NCI-H82 treated with DMSO at 0.1 percent for 48 hours (cell line): Measurements from ENCODE around the gene ZNF614.
"Not testable (repeated sequence)": the region's sequence is repeated elsewhere in the genome, so short reads cannot be mapped to it uniquely, and the experiment has no call there.

Source experiments
- DNase-seq: peaks from one replicate; lab custom pipeline; 2025; ENCODE audit not compliant: unreplicated experiment; lab: John Stamatoyannopoulos, UW

Gene ZNF614

DNA sequence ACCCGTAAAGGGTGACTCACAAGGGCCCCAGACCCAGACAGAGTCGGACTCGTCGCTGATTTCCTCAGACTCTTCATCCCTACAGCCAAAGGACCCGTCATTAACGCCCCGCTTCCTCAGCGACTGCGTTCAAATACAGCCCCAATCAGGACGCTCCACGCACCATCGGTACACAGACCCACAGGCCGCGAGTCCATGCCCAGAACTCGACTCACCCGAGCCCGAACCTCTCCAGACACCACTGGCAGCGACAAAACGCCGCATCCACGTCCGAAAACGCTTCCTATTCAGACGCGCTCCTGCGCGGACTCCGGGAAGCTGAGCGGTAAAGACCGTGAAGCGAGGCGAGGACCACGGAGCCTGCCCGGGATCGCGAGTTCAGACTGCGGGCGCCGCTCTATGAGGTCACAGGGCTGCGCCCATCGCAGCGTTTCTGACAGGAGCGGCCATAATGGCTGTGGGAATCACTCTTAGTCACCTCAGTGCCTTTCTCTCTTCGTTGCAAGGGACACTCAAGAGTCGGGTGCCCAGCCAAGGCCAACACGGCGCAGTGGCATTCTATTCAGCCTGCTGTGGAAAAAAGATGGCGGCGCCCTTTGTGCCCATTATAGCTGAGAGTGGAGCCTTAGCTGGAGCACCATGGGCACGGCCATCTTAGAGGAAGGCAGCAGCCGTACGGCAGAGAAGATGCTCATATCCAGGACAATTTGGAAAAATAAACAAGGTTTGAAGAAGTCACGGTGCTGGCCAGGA, at the start of gene ZNF614:
Gene ZNF614 (minus strand): TSS at position 353 of the 753 bp plus-strand sequence. CDS start 2,634 bp downstream, outside the sequence.
- peak; percentile 64 for DNase-seq

- DNase-seq, result no peak
Observed at GRCh38 chr19:52070496-52070895, 42.3 kb upstream of the ZNF614 start.

DNA sequence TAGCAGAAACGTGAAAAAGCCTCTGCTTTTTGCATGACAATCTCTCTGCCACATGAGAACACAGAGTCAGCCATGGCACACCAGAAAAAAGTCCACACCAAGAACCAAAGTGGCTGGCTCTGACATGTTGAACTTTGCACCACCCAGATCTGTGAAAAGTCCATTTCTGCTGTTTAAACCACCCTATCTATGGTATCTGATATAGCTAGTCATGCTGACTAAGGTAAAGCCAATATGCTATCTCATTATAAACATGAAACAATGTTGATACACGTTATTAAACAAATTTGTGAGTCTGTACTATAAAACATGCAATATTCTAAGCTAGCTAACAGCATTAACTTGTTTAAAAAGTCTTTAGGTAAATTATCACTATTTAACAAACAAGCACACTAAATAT, 41.5 kb upstream of the ZNF614 start:
- no peak for DNase-seq

- no peak for DNase-seq
Observed at GRCh38 chr19:52066258-52066863, 38.2 kb upstream of the ZNF614 start.

DNA sequence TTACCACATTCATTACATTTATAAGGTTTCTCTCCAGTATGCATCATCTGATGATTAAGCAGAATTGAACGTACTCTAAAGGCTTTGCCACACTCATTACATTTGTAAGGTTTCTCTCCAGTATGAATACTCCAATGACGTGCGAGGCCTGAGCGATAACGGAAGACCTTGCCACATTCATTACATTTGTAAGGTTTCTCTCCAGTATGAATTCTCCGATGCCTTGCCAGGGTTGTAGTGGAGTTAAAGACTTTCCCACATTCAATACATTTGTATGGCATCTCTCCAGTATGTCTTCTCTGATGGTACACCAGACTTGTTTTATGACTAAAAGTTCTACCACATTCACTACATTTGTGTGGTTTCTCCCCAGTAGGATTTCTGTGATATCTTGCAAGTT, 37.2 kb upstream of the ZNF614 start:
- DNase-seq, result no peak

DNA sequence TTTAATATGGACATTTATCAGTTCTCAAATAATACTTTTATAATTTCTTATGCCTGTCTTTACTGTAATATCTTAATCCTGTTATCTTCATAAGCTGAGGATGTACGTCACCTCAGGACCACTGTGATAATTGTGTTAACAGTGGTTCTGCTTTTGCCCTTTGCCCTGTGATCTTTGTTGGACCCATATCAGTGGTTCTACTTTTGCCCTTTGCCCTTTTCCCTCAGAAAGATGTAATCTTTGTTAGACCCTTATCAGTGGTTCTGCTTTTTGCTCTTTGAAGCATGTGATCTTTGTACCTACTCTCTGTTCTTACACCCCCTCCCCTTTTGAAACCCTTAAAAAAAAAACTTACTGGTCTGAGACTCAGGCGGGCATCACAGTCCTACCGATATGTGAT, 28.3 kb upstream of the ZNF614 start:
- DNase-seq, result not testable (repeated sequence)

- DNase-seq, result not testable (repeated sequence)
Observed at GRCh38 chr19:52051736-52052135, 23.6 kb upstream of the ZNF614 start.

- peak; percentile 80 for DNase-seq
Observed at GRCh38 chr19:52048555-52049501, 20.6 kb upstream of the ZNF614 start, which contains the start of gene ZNF432. ZNF432 (minus strand) TSS chr19:52048838; CDS start chr19:52046868, 1,970 bp downstream.

DNA sequence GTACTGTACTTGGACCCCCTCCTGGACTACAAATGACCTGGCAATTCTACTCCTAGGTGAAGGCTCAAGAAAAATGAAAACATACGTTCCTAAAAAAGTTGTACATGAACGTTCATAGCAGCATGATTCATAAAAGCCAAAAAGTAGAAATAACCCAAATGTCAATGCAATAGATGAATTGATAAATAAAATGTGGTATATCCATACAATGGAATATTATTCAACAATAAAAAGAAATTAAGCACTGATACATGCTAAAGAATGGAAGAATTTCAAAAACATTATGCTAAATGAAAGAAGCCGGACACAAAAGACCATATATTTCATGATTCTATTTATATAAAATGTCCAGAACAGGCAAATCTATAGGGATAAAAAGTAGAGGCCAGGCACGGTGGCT, 11.0 kb upstream of the ZNF614 start:
- no peak for DNase-seq

DNA sequence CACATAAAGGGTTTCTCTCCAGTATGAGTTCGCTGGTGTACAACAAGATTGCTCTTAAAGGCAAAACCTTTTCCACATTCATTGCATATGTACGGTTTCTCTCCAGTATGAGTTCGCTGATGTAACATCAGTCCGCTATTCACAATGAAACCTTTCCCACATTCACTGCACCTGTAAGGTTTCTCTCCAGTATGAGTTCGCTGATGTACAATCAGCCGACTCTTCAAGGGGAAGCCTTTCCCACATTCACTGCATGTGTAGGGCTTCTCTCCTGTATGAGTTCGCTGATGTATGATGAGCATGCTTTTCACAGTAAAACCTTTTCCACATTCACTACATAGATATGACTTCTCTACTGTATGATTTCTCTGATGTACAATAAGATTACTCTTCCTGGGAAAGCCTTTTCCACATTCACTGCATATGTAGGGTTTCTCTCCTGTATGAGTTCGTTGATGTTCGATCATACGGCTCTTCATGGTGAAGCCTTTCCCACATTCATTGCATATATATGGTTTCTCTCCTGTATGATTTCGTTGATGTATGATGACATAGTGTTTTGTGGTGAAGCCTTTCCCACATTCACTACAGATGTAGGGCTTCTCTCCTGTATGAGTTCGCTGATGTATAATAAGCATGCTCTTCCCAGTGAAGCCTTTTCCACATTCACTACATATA, 6.0 kb upstream of the ZNF614 start:
- no peak for DNase-seq

DNA sequence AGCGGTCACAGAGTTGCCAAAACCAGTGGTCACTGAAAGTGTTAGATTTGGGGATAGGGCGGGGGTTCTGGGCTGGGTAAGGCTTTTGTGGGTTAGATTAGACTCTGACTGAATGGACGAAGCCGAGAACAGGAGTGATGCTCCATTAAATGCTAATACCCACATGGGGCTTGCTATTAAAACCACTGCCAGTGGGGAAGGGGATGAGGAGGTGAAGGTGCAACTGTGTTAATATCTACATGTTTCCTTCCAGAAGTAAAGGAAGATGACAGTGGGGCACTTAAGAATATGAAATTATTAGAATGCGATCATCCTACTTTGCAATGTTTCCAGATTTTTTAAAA, 573 bp upstream of the ZNF614 start:
- peak; percentile 33 for DNase-seq

- DNase-seq, result not testable (repeated sequence)
Observed at GRCh38 chr19:52026255-52026990, 1.8 kb downstream of the ZNF614 start.

- not testable (repeated sequence) for DNase-seq
Observed at GRCh38 chr19:52024478-52024877, 3.7 kb downstream of the ZNF614 start.

DNA sequence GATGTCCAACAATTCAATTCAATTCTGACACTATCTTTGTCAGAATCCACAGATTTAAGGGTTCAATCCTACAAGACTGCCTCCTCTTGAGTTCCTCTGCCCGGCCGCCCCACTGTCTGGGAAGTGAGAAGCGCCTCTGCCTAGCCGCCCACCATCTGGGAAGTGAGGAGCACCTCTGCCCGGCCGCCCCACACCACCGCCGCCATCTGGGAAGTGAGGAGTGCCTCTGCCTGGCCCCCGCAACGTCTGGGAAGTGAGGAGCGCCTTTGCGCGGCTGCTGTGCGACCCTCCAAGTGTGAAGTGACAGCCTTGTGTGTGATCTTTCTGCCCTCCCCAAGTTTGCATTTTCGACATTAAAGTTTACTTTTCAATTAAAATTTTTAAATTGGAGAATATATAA, 6.0 kb downstream of the ZNF614 start:
- DNase-seq, result no peak

DNA sequence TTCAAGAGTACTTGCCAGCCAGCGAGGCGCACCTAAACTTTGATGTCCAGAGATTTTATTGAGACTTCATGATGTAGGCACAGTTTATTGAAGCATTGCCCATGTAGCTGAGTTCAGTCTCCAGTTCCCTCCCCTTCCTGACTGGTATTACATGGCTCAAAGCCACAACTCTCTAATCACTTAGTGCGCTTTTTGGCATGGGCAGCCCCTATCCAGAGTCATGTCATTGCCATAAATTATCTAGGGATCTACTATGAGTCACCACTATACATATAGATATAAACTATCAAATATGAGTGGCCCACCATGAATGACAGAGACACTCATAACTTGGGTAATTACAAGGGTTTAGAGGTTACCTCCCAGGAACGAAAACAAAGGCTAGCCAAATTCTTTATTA, 7.7 kb downstream of the ZNF614 start:
- DNase-seq, result no peak

DNA sequence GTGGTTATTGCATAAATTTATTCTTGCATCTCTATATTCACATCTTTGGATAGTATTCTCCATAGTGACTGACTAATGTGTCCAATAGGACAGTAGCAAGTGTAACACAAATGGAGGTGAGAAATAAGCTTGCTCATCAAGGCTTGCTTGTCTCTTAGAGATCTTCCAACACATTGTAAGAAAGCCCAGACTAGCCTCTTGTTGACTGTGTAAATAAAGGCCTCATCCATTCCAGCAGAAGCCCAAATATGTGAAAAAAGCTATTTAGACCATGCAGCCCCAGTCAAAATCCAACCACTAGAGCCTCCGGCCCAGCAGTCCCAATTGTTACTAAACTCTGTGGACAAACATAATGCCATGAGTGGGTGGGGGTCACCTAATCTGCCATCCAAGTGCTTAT, 17.5 kb downstream of the ZNF614 start:
- no peak for DNase-seq

DNA sequence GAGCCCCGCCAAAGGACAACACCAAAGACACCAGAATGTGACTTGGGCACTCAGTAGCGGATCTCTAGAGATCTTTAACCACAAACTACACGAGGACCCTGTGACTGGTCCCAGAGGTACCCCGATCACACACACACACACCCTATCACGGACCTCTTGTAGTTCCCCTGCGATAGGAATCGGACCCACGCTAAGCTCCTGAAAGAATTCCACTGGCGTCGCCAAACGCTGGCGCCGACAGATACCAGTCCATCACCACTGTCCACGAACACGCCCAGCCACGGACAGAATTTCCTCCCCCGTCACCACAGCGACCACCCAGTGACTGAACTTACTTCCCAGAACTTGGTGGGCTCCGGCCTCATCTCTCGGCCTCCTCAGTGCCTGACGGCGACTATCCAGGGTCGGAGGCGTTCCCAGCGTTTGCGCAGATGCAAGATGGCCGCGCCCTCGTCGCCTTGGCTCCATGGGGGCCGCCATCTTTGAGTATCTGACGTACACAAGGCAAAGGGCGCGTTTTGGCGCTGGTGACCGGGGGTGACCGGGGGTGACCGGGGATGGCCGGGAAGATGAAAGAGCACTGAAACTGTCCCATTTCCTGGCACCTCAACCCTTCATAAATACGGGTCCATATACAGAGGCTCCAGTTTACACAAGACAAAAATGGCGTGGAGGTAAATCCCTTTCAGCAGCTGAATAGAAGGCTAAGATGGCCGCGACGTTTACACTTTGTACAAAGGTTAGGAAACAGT, 20.2 kb downstream of the ZNF614 start, which contains the start of gene ZNF615:
Gene ZNF615 (minus strand): TSS at position 406 of the 752 bp plus-strand sequence. CDS start 4,500 bp downstream, outside the sequence.
- peak; percentile 59 for DNase-seq

DNA sequence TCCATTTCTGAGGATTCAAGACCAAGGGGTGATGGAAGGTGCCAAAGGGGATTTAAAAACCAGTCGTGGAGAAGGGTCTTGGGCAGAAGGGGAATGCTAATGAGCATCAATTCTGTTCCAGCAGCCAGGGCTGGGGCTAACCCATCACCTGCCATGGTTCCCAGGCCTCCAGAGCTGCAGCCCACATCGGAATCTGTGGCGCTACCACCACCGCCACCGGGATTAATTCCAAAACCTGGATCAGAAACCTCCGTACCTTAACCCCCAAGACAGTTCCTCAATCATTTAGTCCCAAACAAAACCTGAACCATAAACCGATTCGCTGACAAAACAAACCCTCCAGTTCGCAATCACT, 20.8 kb downstream of the ZNF614 start:
- no peak for DNase-seq

DNA sequence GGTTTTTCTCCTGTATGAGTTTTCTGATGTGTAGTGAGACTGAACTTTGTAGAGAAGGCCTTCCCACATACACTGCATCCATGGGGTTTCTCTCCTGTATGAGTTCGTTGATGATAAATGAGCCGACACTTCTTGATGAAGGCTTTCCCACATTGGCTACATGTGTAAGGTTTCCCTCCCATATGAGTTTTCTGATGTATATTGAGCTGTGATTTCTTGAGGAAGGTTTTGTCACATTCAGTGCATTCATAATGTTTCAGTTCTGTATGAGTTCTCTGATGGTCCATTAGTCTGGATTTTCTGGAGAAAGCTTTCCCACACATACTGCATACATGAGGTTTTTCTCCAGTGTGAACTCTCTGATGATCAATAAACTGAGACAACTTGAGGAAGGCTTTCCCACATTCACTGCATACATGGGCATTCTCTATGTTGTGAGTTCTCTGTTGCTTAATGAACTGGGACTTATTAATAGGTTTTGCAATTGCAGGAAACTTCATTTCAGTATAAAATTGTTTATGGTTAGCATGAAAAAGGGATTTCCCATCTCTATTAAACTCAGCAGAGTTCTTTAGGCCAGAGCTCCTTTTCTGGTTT, 34.0 kb downstream of the ZNF614 start:
- DNase-seq, result no peak
